NCI-H526 treated with DMSO at 0.1 percent for 48 hours (cell line): ENCODE data around the gene NOXRED1.
"Not testable (repeated sequence)": the region's sequence is repeated elsewhere in the genome, so short reads cannot be mapped to it uniquely, and the experiment has no call there.

ENCODE experiments used
- DNase-seq: peaks from one replicate; lab custom pipeline; 2025; lab: John Stamatoyannopoulos, UW

NOXRED1 gene, protein sequence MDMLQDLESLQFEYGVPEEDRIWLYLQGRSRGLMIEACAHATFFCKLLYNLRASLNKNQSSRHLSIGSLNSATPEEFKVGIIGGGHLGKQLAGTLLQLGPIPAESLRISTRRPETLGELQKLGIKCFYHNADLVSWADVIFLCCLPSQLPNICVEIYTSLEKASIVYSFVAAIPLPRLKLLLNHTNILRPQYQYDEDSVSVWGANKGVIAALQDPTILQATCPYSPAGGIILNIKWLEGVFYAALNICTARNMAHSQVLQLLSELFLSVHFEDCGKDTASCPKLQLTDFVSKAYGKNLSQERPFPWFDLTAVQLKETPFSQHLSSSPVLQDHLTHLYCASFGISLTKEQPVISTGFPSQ

DNA sequence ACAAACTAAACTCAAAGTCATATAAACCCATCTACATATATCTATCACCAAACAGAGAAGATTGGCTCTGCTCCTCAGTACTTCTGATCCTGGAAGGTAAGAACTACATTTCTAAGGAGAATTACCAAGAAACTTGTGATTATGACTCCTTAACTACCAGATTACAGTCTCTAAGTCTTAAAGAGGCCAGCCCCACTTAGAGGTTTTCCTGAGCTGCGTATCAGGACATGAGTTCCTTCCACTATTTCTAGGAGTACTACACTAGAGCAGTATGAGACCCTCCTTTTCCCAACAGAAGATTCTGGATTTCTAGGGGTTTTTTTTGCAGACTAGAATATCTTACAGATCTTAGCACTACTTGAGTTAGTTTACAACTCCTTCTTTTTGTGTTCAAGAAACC is at the start of gene NOXRED1:
Gene NOXRED1, minus strand, starts transcription at position 101 of the 400 bp plus-strand sequence. CDS start 634 bp downstream, outside the sequence.
- DNase-seq = no peak

DNA sequence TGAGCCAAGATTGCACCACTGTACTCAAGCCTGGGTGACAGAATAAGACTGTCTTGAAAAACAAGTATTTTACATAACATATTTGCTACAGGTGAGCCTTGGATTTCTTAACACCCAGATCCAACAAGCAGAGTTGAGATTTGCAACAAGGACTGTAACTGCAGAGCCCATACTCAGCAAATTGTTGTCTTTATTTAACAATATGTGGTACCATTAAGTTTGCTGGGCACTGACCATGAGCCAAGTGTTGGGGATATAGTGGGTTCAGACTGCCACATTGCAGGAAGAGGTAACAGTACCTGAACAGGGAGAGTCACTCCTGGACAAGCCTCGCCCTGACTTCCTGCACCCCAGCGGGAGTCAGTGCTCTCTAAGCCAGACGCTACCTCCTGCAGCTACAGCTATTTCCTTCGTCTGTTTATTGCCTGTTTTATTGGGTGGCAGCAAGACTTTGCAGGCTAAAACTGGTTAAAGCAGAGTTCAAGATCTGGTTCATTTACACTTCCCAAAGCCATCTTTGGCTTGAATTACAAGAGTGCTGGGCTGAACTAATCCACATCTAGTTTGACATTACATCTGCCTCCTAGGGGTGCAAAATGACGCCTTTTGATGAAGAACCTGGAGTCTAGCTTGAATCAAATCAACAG is 47.0 kb upstream of the NOXRED1 start:
- no peak for DNase-seq

DNA sequence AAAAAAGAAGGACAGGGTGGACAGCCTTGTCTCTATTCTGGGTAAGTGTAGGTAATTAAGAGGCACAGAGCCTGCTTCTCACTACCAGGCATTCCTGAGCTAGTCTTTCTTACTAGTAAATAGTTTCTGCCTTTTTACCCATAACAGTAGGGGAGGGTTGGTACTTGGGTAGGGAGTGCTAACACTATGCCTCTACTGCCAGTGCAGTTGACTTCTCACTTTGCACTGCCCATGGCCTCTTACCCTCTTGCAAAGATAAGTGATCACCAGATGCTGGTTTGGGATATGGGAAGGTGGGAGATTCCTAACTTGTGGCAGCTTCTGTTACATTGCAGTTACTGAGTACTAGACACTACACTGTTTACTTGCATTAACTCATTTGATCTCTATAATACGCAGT is 46.2 kb upstream of the NOXRED1 start:
- no peak for DNase-seq

DNA sequence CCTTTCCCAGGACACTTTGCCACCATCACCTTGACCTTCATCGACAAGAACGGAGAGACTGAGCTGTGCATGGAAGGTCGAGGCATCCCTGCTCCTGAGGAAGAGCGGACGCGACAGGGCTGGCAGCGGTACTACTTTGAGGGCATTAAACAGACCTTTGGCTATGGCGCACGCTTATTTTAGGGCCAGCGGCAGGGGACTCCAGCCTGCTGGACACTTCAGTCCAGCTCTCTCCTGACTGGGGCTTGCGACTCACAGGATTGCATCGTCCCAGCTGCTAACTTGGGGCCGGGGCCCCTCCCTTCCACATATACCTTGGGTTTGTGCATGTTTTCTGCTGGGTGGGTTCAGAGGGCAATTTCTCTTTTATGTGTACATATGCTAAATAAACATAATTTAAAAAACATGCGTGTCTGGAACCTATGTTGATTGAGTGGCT is 45.8 kb upstream of the NOXRED1 start:
- no peak for DNase-seq

DNA sequence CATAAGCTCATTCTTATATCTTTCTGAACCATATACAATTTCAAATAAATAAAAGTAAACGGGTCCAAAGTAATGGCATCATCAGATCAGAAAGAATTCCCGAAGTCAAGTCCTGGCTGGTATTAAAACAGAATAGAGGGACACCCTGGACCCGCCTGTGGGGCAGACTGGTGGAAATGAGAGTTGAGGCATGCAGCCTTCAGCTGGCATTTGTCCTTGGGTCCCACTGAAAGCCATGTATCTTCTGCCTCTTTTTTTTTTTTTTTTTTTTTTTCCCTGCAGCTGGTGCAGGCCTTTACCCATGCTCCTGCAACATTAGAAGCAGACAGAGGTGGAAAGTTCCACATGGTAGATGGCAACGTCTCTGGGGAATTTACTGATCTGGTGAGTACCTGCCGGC is 44.5 kb upstream of the NOXRED1 start:
- no peak for DNase-seq

DNA sequence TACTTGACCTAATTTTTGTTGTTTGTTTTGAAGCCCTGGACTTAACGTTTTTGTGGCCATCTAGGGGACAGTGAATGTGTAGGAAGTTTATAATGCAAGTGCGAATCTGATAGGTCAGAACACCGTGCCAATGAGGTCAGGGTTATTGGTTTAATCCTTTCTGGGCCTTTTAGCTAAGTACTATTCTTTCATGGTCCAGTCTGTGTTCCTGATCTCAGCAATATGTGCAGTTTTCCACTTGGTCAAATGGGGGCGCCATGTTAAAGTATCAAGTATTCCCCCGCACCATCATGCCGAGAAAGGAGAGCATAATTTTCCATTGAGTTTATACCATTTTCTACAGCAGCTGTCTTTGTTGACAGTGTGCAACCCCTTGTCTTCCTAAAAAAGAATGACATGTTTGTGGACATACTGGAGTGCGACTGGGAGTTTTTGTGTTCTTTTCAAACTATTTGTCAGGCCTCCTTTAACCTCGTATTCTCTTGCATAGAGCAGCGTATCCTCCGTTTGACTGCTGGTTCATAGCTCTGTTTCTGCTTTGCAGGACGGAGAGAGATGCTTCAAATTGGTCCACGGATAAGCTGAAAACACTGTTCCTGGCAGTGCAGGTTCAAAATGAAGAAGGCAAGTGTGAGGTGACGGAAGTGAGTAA is 35.9 kb upstream of the NOXRED1 start:
- DNase-seq = peak; percentile 55

DNA sequence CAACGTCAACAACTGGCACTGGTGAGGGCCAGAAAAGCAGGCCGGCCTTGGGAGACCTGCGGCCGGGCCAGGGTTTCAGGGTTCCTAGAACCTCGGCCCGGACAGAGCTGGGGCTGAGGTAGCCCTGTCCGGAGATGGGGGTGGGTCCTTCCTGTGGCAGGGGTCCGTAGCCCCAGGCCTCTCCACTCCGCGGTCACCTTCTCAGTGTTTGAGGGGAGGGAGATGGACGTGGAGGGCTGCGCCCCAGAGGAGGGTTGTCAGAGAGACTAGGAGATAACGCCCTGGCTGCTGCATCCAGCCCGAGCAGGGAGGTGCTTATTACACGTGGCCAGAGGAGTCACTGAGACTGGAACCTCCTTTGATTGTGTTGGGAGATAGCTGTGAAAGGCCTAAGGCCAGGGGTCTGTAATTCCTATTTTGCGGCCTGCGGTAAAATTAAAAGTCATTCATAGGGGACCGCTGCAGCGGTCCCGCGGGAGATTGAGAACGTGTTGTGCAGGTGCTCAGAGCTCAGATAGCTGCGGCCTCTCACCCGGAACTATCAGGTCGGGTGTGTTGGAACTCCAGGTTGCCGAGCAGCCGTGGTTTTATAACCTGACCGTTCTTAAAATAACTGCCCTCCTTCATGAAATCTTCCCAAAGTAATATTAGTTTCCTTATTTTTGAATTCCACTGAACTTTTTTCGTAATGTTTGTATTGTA is 35.1 kb upstream of the NOXRED1 start:
- peak; percentile 26 for DNase-seq

GRCh38 chr14:77457522-77458248 is 34.4 kb upstream of the NOXRED1 start, which contains the start of the genes AHSA1 and VIPAS39:
TSS of gene AHSA1 (plus strand) at chr14:77458093. CDS start at chr14:77458190, 97 bp downstream.
TSS of gene VIPAS39 (minus strand) at chr14:77457601. CDS start at chr14:77454102, 3,499 bp downstream.
- DNase-seq = peak; percentile 98

DNA sequence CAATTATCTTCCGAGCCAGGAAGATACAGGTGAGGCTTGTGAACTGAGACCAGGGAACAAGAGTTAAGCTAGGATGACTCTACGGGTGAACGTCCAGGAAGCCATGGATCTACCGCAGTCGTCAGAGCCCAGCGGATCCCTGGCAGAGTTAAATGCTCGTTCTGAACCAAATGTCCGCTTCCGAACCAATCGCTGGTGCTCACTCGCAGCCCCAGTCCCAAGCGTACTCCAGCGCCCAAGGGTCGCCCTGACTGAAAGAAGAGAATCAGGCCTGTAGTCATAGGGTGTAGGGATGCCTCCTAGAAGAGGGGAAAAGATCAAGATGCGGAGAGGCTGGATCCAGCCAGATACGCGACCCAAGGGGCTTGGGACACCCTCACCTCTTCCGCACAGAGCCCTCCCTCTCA is 33.8 kb upstream of the NOXRED1 start:
- DNase-seq = peak; percentile 46

DNA sequence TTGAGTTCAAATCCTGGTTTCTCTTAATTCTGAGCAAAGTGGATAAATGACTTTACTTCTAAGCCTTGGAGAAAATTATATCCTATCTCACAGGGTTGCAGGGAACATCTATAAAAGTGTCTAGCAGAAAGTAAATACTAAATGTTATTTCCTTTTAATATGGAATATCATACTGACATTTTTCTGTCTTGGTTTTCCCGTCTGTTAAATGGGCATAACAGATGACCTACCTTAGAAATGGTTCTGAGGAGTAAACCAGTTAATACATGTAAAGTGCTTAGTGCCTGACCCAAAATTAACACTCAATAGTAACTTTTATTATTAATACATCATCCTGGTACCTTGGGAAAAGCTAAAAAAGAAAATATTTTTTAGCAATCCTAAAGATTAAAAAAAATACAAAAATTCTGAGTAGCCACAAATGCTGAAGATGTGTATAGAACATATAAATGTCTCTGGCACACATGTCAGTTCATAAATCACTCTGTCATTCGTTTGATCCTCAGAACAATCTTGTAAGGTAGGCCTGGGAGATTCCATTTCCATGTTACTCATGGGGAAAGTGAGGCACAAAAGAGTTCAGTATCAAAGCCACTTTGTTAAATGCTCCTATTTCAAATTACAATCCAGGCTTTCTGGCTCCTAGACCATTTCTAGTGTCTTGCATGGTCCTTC is 32.8 kb upstream of the NOXRED1 start:
- no peak for DNase-seq

DNA sequence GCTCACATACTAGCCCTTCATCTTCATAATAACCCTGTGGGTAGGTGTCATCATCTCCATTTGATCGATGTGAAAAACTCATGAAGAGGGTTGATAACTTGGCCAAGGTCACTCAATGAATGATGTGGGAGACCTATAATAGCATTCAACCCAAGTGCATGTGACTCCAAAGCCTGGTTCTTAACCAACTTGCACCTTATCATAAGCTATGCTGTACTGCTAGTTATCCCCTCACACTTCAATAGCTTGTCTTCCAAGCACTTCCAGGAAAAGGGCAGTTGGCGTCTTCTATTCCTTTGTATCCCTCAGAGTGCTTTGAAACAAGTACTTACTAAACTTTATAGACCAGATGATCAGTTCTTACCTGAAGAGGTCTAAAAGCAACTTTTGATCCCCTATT is 18.9 kb upstream of the NOXRED1 start:
- no peak for DNase-seq

- DNase-seq = no peak
Measured at GRCh38 chr14:77439861-77440260, 16.5 kb upstream of the NOXRED1 start.

DNA sequence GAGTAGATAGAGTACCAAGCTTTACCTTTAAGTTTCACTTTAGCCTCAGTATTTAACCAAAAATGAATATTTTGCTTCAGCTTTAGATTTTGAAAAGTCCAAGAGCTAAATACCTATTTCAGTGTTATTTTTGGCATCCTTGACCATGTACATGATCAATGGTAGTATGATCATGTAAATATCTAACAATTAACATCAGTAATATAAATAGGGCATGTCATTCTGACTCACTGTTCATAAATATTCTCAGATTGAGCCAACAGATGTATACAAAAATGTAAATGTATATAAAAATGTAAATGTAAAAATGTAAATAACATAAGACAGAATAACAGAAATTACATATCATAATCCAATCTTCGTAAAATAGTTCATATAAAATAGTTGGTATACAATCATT is 15.3 kb upstream of the NOXRED1 start:
- DNase-seq = no peak

- no peak for DNase-seq
Measured at GRCh38 chr14:77436042-77436441, 12.7 kb upstream of the NOXRED1 start.

DNA sequence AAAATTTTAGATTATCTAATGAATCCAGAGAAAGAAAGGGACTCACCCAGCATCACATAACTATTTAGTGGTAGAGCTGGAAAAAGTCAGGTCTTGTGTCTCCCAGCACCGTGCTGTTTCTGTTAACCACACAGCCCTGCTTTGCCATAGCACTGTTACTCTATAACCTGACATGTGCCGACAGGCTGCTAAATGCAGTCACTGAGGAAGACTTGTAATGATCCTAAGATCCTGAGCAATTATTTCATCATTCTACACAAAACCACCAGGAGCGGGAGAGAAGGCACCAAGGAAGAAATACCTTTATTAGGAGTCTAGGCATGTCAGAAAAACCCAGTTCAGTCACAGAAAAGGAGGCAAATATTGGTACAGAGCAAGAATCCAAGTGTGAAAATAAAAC is 3.1 kb upstream of the NOXRED1 start:
- no peak for DNase-seq

DNA sequence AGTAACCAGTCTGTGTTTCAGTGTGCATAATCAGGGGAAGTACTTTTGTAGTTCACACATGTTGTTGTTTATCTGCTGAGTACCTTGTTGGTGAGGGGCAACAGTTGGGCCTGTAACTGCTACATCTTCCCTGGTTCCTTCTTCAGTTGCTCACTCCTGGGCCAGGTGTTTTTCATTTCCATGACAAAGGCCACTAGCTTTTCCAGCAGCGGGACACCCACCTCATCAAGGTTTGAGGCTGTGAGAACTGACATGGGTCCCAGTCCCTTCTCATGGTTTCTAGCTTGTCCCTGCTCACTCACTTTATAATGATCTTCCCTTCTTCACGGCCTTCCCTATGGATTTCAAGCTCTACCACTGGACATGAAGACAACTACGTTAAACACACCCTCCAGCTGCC is 1.5 kb upstream of the NOXRED1 start:
- DNase-seq = no peak

- DNase-seq = no peak
Measured at GRCh38 chr14:77421201-77421600, 2.1 kb downstream of the NOXRED1 start.

DNA sequence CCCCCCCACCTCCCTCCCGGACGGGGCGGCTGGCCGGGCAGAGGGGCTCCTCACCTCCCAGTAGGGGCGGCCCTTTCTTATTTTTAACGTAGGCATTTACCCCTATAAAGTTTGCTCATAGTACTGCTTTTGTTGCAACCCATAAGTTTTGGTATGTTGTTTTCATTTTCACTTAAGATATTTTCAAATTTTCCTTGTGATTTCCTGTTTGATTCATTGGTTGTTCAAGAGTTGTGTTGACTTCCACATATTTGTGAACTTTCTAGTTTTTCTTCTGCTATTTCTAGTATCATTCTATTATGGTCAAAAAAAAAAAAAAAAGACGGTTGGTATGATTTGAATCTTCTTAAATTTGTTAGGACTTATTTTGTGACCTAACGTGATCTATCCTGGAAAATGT is 6.5 kb downstream of the NOXRED1 start:
- DNase-seq = no peak

- DNase-seq = not testable (repeated sequence)
Measured at GRCh38 chr14:77416098-77416497, 7.2 kb downstream of the NOXRED1 start.

DNA sequence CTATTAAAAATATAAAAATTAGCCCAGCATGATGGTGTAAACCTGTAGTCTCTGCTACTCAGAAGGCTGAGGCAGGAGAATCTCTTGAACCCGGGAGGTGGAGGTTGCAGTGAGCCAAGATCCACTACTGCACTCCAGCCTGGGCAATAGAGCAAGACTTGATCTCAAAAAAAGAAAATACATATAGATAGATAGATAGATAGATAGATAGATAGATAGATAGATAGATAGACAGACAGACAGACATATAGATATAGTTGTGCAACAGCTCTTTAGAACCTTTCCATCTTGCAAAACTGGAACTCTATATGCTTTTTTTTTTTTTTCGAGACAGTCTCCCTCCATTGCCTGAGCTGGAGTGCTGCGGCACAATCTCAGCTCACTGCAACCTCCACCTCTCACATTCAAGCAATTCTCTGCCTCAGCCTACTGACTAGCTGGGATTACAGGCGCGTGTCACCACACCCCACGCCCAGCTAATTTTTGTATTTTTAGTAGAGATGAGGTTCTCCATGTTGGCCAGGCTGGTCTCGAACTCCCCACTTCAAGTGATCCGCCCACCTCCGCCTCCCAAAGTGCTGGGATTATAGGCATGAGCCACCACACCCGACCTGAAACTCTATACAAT is 7.8 kb downstream of the NOXRED1 start:
- DNase-seq = not testable (repeated sequence)
